GM10248 (cell line): Measurements from ENCODE around the gene PTPRN2.

Experiments used
- CTCF ChIA-PET: fragments of 300-600 bp; sonication (Branson Sonifier 250); formaldehyde crosslinking; extraction: SDS; loops from one replicate; lab custom pipeline; 2021; ENCODE audit warnings: antibody characterized with exemption; lab: Yijun Ruan, JAX
- POLR2A ChIA-PET: fragments of 350-650 bp; sonication (Branson Sonifier 250); formaldehyde crosslinking; extraction: SDS; loops from one replicate; lab custom pipeline; 2020; ENCODE audit warnings: antibody characterized with exemption; lab: Yijun Ruan, JAX
- DNase-seq: peaks from one replicate; pipeline ENCODE4 v3.0.0; 2012; ENCODE audit errors: extremely low spot score
- CTCF ChIP-seq: IDR thresholded peaks from 2 replicates; pipeline ENCODE4 v1.5.1; 2012; ENCODE audit warnings: mild to moderate bottlenecking, low read depth; ENCODE audit errors: extremely low read depth, missing control alignments, control extremely low read depth

PTPRN2 gene

GRCh38 chr7:158252081-158252836 is 335.4 kb downstream of the PTPRN2 start:
- no peak for TF ChIP-seq CTCF
- POLR2A ChIA-PET = no interaction called here
- no peak for DNase-seq
- CTCF ChIA-PET = no interaction called here

- no peak for TF ChIP-seq CTCF
- ChIA-PET POLR2A (no interaction called here), CTCF (no interaction called here)
- no peak for DNase-seq
Observed at GRCh38 chr7:158251061-158251965, 336.3 kb downstream of the PTPRN2 start.

GRCh38 chr7:158249692-158250091 is 337.9 kb downstream of the PTPRN2 start:
- no peak for DNase-seq
- ChIA-PET POLR2A (no interaction called here), CTCF (no interaction called here)
- TF ChIP-seq CTCF = no peak

GRCh38 chr7:158248816-158249215 is 338.8 kb downstream of the PTPRN2 start:
- DNase-seq = no peak
- TF ChIP-seq CTCF = no peak
- CTCF ChIA-PET = no interaction called here
- POLR2A ChIA-PET = no interaction called here

GRCh38 chr7:158247758-158248487 is 339.7 kb downstream of the PTPRN2 start:
- TF ChIP-seq CTCF = no peak
- DNase-seq = no peak
- POLR2A ChIA-PET = no interaction called here
- CTCF ChIA-PET = no interaction called here
